HEK293 (cell line): ENCODE data around the gene FSTL5.

ENCODE experiments used
- CTCF ChIA-PET: fragments of 350-600 bp; formaldehyde crosslinking; extraction: SDS; loops from one replicate; lab custom pipeline; 2021; ENCODE audit warnings: antibody characterized with exemption; lab: Yijun Ruan, JAX
- POLR2A ChIA-PET: fragments of 300-600 bp; formaldehyde crosslinking; extraction: SDS; loops from one replicate; lab custom pipeline; 2020; ENCODE audit warnings: antibody characterized with exemption, inconsistent platforms; lab: Yijun Ruan, JAX
- H3K27ac ChIP-seq: fragments of 200-500 bp; sonication (Bioruptor generic); 2 replicates; pipeline ENCODE4 v1.5.1; 2014; ENCODE audit warnings: low read depth, low read length, control low read depth, inconsistent platforms; ENCODE audit errors: extremely low read depth
- H3K36me3 ChIP-seq, 2 experiments: fragments of 200-500 bp in 1 of 2; sonication (Bioruptor generic) in 1 of 2; 1 replicate in 1 of 2; 2 replicates in 1 of 2; pipeline ENCODE4 v1.5.1; 2014 to 2017; ENCODE audit warnings: inconsistent platforms in 2 of 2, low read length in 2 of 2; ENCODE audit not compliant: control insufficient read depth in 2 of 2, insufficient read depth in 1 of 2
- H3K4me1 ChIP-seq: fragments of 200-500 bp; sonication (Bioruptor generic); 2 replicates; pipeline ENCODE4 v1.5.1; 2014; ENCODE audit warnings: mild to moderate bottlenecking, low read length, inconsistent platforms; ENCODE audit not compliant: control insufficient read depth, insufficient read depth
- H3K4me3 ChIP-seq: 2 replicates; pipeline ENCODE4 v1.5.1; 2011; ENCODE audit warnings: low read depth, mild to moderate bottlenecking, control low read depth, low read length, moderate library complexity
- H3K9me3 ChIP-seq: fragments of 200-500 bp; sonication (Bioruptor generic); 2 replicates; pipeline ENCODE4 v1.5.1; 2014; ENCODE audit warnings: low read depth, low read length, inconsistent platforms; ENCODE audit not compliant: control insufficient read depth, insufficient read depth
- BCL11B ChIP-seq: fragments of 450-650 bp; formaldehyde crosslinking; IDR thresholded peaks from 2 replicates; pipeline ENCODE4 v1.5.1; 2016; ENCODE audit warnings: low read depth, missing biosample characterization, missing genetic modification characterization
- BCL6B ChIP-seq: fragments of 450-650 bp; formaldehyde crosslinking; IDR thresholded peaks from 2 replicates; pipeline ENCODE4 v1.5.1; 2017; ENCODE audit warnings: missing biosample characterization, missing genetic modification characterization
- GFI1B ChIP-seq: fragments of 450-650 bp; formaldehyde crosslinking; IDR thresholded peaks from 2 replicates; pipeline ENCODE4 v1.5.1; 2016; ENCODE audit warnings: missing biosample characterization, missing genetic modification characterization
- HOXC10 ChIP-seq: sonication (generic); formaldehyde crosslinking; IDR thresholded peaks from 2 replicates; pipeline ENCODE4 v1.8.1; 2023; ENCODE audit warnings: mild to moderate bottlenecking, missing genetic modification reagents
- MZF1 ChIP-seq: fragments of 450-650 bp; formaldehyde crosslinking; IDR thresholded peaks from 2 replicates; pipeline ENCODE4 v1.5.1; 2017; ENCODE audit warnings: missing biosample characterization, missing genetic modification characterization, borderline replicate concordance
- OSR2 ChIP-seq: fragments of 450-650 bp; formaldehyde crosslinking; IDR thresholded peaks from 2 replicates; pipeline ENCODE4 v1.5.1; 2016; ENCODE audit warnings: missing biosample characterization, missing genetic modification characterization
- RBAK ChIP-seq: fragments of 450-650 bp; formaldehyde crosslinking; IDR thresholded peaks from 2 replicates; pipeline ENCODE4 v1.5.1; 2016; ENCODE audit warnings: missing biosample characterization, missing genetic modification characterization
- TRIM28 ChIP-seq: IDR thresholded peaks from 2 replicates; pipeline ENCODE4 v1.6.1; 2011; ENCODE audit warnings: low read length, control low read depth, borderline replicate concordance
- ZBTB10 ChIP-seq: fragments of 450-650 bp; formaldehyde crosslinking; IDR thresholded peaks from 2 replicates; pipeline ENCODE4 v1.5.1; 2016; ENCODE audit warnings: missing biosample characterization, missing genetic modification characterization
- ZBTB21 ChIP-seq: fragments of 450-650 bp; formaldehyde crosslinking; IDR thresholded peaks from 2 replicates; pipeline ENCODE4 v1.5.1; 2017; ENCODE audit warnings: missing biosample characterization, missing genetic modification characterization
- ZBTB26 ChIP-seq: fragments of 450-650 bp; formaldehyde crosslinking; optimal IDR thresholded peaks from 2 replicates; pipeline ENCODE3; 2016; ENCODE audit warnings: missing biosample characterization, mild to moderate bottlenecking, missing genetic modification characterization
- ZEB2 ChIP-seq: fragments of 450-650 bp; formaldehyde crosslinking; IDR thresholded peaks from 2 replicates; pipeline ENCODE4 v1.5.1; 2016; ENCODE audit warnings: missing biosample characterization, missing genetic modification characterization
- ZFP69B ChIP-seq: fragments of 450-650 bp; formaldehyde crosslinking; IDR thresholded peaks from 2 replicates; pipeline ENCODE4 v1.5.1; 2016; ENCODE audit warnings: missing biosample characterization, missing genetic modification characterization
- ZNF169 ChIP-seq: fragments of 450-650 bp; formaldehyde crosslinking; IDR thresholded peaks from 2 replicates; pipeline ENCODE4 v1.5.1; 2016; ENCODE audit warnings: missing biosample characterization, missing genetic modification characterization
- ZNF19 ChIP-seq: fragments of 450-650 bp; formaldehyde crosslinking; IDR thresholded peaks from 2 replicates; pipeline ENCODE4; 2016; ENCODE audit warnings: missing biosample characterization, missing genetic modification characterization, low read depth
- ZNF26 ChIP-seq: fragments of 450-650 bp; formaldehyde crosslinking; IDR thresholded peaks from 2 replicates; pipeline ENCODE4 v1.5.1; 2016; ENCODE audit warnings: missing biosample characterization, missing genetic modification characterization
- ZNF341 ChIP-seq: fragments of 450-650 bp; formaldehyde crosslinking; IDR thresholded peaks from 2 replicates; pipeline ENCODE4; 2016; ENCODE audit warnings: low read depth, missing biosample characterization, missing genetic modification characterization
- ZNF404 ChIP-seq: fragments of 450-650 bp; formaldehyde crosslinking; IDR thresholded peaks from 2 replicates; pipeline ENCODE4 v1.5.1; 2017; ENCODE audit warnings: missing biosample characterization, missing genetic modification characterization
- ZNF514 ChIP-seq: fragments of 450-650 bp; formaldehyde crosslinking; IDR thresholded peaks from 2 replicates; pipeline ENCODE4 v1.5.1; 2016; ENCODE audit warnings: missing biosample characterization, missing genetic modification characterization
- ZNF544 ChIP-seq: fragments of 450-650 bp; formaldehyde crosslinking; IDR thresholded peaks from 2 replicates; pipeline ENCODE4 v1.5.0; 2017; ENCODE audit warnings: missing biosample characterization, missing genetic modification characterization
- ZNF571 ChIP-seq: fragments of 450-650 bp; formaldehyde crosslinking; IDR thresholded peaks from 2 replicates; pipeline ENCODE4 v1.5.0; 2017; ENCODE audit warnings: missing biosample characterization, missing genetic modification characterization
- ZNF600 ChIP-seq: fragments of 450-650 bp; formaldehyde crosslinking; IDR thresholded peaks from 2 replicates; pipeline ENCODE4 v1.5.1; 2016; ENCODE audit warnings: missing biosample characterization, missing genetic modification characterization
- ZNF629 ChIP-seq: fragments of 450-650 bp; formaldehyde crosslinking; IDR thresholded peaks from 2 replicates; pipeline ENCODE4 v1.5.1; 2017; ENCODE audit warnings: missing biosample characterization, missing genetic modification characterization
- ZNF692 ChIP-seq: fragments of 450-650 bp; formaldehyde crosslinking; IDR thresholded peaks from 2 replicates; pipeline ENCODE4 v1.5.1; 2016; ENCODE audit warnings: missing biosample characterization, missing genetic modification characterization
- ZNF701 ChIP-seq: fragments of 450-650 bp; formaldehyde crosslinking; IDR thresholded peaks from 2 replicates; pipeline ENCODE4 v1.5.1; 2016; ENCODE audit warnings: missing biosample characterization, missing genetic modification characterization
- ZNF785 ChIP-seq: fragments of 450-650 bp; formaldehyde crosslinking; IDR thresholded peaks from 2 replicates; pipeline ENCODE4 v1.5.1; 2016; ENCODE audit warnings: missing biosample characterization, missing genetic modification characterization
- ZNF830 ChIP-seq: fragments of 450-650 bp; IDR thresholded peaks from 2 replicates; pipeline ENCODE4 v1.5.0; 2018; ENCODE audit warnings: missing biosample characterization, missing genetic modification characterization, low read depth, mild to moderate bottlenecking, moderate library complexity
- ZSCAN16 ChIP-seq: fragments of 450-650 bp; formaldehyde crosslinking; IDR thresholded peaks from 2 replicates; pipeline ENCODE4 v1.5.1; 2016; ENCODE audit warnings: missing biosample characterization, missing genetic modification characterization

FSTL5 gene

GRCh38 chr4:161728929-161729328 lies 434.9 kb downstream of the FSTL5 start:
- Histone ChIP-seq H3K36me3 (no peaks in the 10 kb centered on the region), H3K27ac (no peak overlapping the region), H3K4me3 (no peak overlapping the region), H3K9me3 (no peaks in the 10 kb centered on the region), H3K4me1 (no peaks in the 10 kb centered on the region)
- TF ChIP-seq ZNF629 (tag by site-specific recombination) (no peak), ZBTB10 (tag by site-specific recombination) (no peak), HOXC10 (CRISPR knock-in tag) (no peak), MZF1 (tag by site-specific recombination) (no peak), ZNF26 (tag by site-specific recombination) (no peak), ZNF514 (no peak), ZBTB21 (tag by site-specific recombination) (no peak), GFI1B (tag by site-specific recombination) (no peak), ZNF169 (tag by site-specific recombination) (no peak), ZNF19 (tag by site-specific recombination) (no peak), ZNF571 (tag by site-specific recombination) (no peak), ZNF692 (tag by site-specific recombination) (no peak), ZNF544 (tag by site-specific recombination) (no peak), RBAK (tag by site-specific recombination) (no peak)
- CTCF ChIA-PET = no interaction called here
- POLR2A ChIA-PET = no interaction called here

- CTCF ChIA-PET = no interaction called here
- no peaks in the 10 kb centered on the region for H3K36me3 ChIP-seq
- TF ChIP-seq TRIM28 = no peak
- no peak for TF ChIP-seq ZNF404 (tag by site-specific recombination)
- TF ChIP-seq ZNF830 (tag by site-specific recombination) = no peak
- TF ChIP-seq, all 188 proteins: peak for 0
- H3K9me3 ChIP-seq = no peaks in the 10 kb centered on the region
- POLR2A ChIA-PET = no interaction called here
- H3K4me1 ChIP-seq = no peaks in the 10 kb centered on the region
- H3K27ac ChIP-seq = no peak overlapping the region
- H3K4me3 ChIP-seq = no peak overlapping the region
Observed at GRCh38 chr4:161721947-161722346, 441.9 kb downstream of the FSTL5 start.

GRCh38 chr4:161717084-161717483 lies 446.7 kb downstream of the FSTL5 start:
- no peaks in the 10 kb centered on the region for H3K4me1 ChIP-seq
- no peak overlapping the region for H3K27ac ChIP-seq
- no peaks in the 10 kb centered on the region for H3K36me3 ChIP-seq
- POLR2A ChIA-PET = no interaction called here
- CTCF ChIA-PET = no interaction called here
- H3K4me3 ChIP-seq = no peak overlapping the region
- no peaks in the 10 kb centered on the region for H3K9me3 ChIP-seq
- TF ChIP-seq BCL11B (tag by site-specific recombination) (no peak), ZNF785 (tag by site-specific recombination) (no peak), ZNF701 (tag by site-specific recombination) (no peak), BCL6B (tag by site-specific recombination) (no peak), ZNF600 (tag by site-specific recombination) (no peak), OSR2 (no peak), ZEB2 (tag by site-specific recombination) (no peak), ZSCAN16 (no peak), ZNF341 (tag by site-specific recombination) (no peak), ZBTB26 (tag by site-specific recombination) (no peak), ZFP69B (no peak)
